Rectal smooth muscle tissue (tissue), 1 donor: Measurements from ENCODE around the gene TBC1D24.

Experiments
- H3K27ac ChIP-seq: one replicate; pipeline ENCODE4 v1.7.0; 2013; ENCODE audit warnings: low read depth, low read length, inconsistent platforms
- H3K27me3 ChIP-seq: one replicate; pipeline ENCODE4 v1.7.0; 2013; ENCODE audit warnings: low read length; ENCODE audit not compliant: control insufficient read depth, insufficient read depth
- H3K36me3 ChIP-seq: one replicate; pipeline ENCODE4 v1.7.0; 2013; ENCODE audit warnings: low read length; ENCODE audit not compliant: control insufficient read depth, insufficient read depth
- H3K4me1 ChIP-seq: one replicate; pipeline ENCODE4 v1.7.0; 2013; ENCODE audit warnings: low read length; ENCODE audit not compliant: control insufficient read depth, insufficient read depth
- H3K4me3 ChIP-seq: one replicate; pipeline ENCODE4 v1.7.0; 2013; ENCODE audit warnings: low read length
- H3K9ac ChIP-seq: one replicate; pipeline ENCODE4 v1.7.0; 2013; ENCODE audit warnings: low read length

TBC1D24 gene

GRCh38 chr16:2501946-2502895 is 27.3 kb downstream of the TBC1D24 start:
- Histone ChIP-seq H3K36me3 (peaks cover 3% of the 10 kb centered on the region), H3K4me1 (no peaks in the 10 kb centered on the region), H3K27me3 (no peaks in the 10 kb centered on the region), H3K9ac (no peak overlapping the region), H3K27ac (no peak overlapping the region), H3K4me3 (no peak overlapping the region)

GRCh38 chr16:2505695-2506094 is 30.8 kb downstream of the TBC1D24 start:
- no peaks in the 10 kb centered on the region for H3K36me3 ChIP-seq
- no peak overlapping the region for H3K9ac ChIP-seq
- no peak overlapping the region for H3K27ac ChIP-seq
- H3K27me3 ChIP-seq: no peaks in the 10 kb centered on the region
- H3K4me1 ChIP-seq: no peaks in the 10 kb centered on the region
- H3K4me3 ChIP-seq: no peak overlapping the region

GRCh38 chr16:2507052-2507659 is 32.2 kb downstream of the TBC1D24 start:
- H3K4me3 ChIP-seq: no peak overlapping the region
- peaks cover 3% of the 10 kb centered on the region for H3K4me1 ChIP-seq
- no peak overlapping the region for H3K9ac ChIP-seq
- H3K27me3 ChIP-seq: no peaks in the 10 kb centered on the region
- no peak overlapping the region for H3K27ac ChIP-seq
- no peaks in the 10 kb centered on the region for H3K36me3 ChIP-seq

- Histone ChIP-seq H3K4me3 (no peak overlapping the region), H3K4me1 (peaks cover 3% of the 10 kb centered on the region), H3K27me3 (no peaks in the 10 kb centered on the region), H3K36me3 (no peaks in the 10 kb centered on the region), H3K27ac (no peak overlapping the region), H3K9ac (no peak overlapping the region)
These were observed 32.7 kb downstream of the TBC1D24 start for GRCh38 chr16:2507665-2508064.

- no peak overlapping the region for H3K27ac ChIP-seq
- H3K4me3 ChIP-seq: no peak overlapping the region
These were observed 33.9 kb downstream of the TBC1D24 start for GRCh38 chr16:2508722-2509400.

GRCh38 chr16:2511128-2511800 is 36.3 kb downstream of the TBC1D24 start:
- Histone ChIP-seq H3K27ac (peak overlapping the region; percentile 22), H3K36me3 (no peaks in the 10 kb centered on the region), H3K4me1 (peaks cover 11% of the 10 kb centered on the region), H3K9ac (no peak overlapping the region), H3K4me3 (peak overlapping the region; percentile 47), H3K27me3 (no peaks in the 10 kb centered on the region)

More at GRCh38 chr16:2508722-2509400, 33.9 kb downstream of the TBC1D24 start:
- Histone ChIP-seq H3K27me3 (no peaks in the 10 kb centered on the region), H3K4me1 (peaks cover 7% of the 10 kb centered on the region), H3K36me3 (no peaks in the 10 kb centered on the region), H3K9ac (no peak overlapping the region)

GRCh38 chr16:2511996-2512734 is 37.2 kb downstream of the TBC1D24 start:
- no peak overlapping the region for H3K27ac ChIP-seq
- H3K9ac ChIP-seq: no peak overlapping the region
- H3K27me3 ChIP-seq: no peaks in the 10 kb centered on the region
- no peaks in the 10 kb centered on the region for H3K36me3 ChIP-seq
- H3K4me1 ChIP-seq: peaks cover 16% of the 10 kb centered on the region
- no peak overlapping the region for H3K4me3 ChIP-seq

GRCh38 chr16:2512735-2513404 is 37.9 kb downstream of the TBC1D24 start:
- Histone ChIP-seq H3K4me1 (peaks cover 19% of the 10 kb centered on the region), H3K27ac (peak overlapping the region; percentile 99)

GRCh38 chr16:2513405-2514332 is 38.7 kb downstream of the TBC1D24 start, which contains the start of gene ATP6V0C:
Gene ATP6V0C (plus strand): TSS chr16:2513952. CDS start chr16:2514104, 152 bp downstream.
- Histone ChIP-seq H3K4me3 (peak within 1 kb of the TSS; percentile 92), H3K4me1 (peaks cover 26% of the 10 kb centered on the region), H3K27ac (peak within 1 kb of the TSS; percentile 99), H3K27me3 (no peaks in the 10 kb centered on the region), H3K9ac (peak within 1 kb of the TSS; percentile 74), H3K36me3 (no peaks in the 10 kb centered on the region)

More at GRCh38 chr16:2512735-2513404, 37.9 kb downstream of the TBC1D24 start:
- H3K27me3 ChIP-seq: no peaks in the 10 kb centered on the region
- H3K9ac ChIP-seq: no peak overlapping the region
- H3K36me3 ChIP-seq: no peaks in the 10 kb centered on the region
- H3K4me3 ChIP-seq: peak overlapping the region; percentile 92

GRCh38 chr16:2514333-2515179 is 39.6 kb downstream of the TBC1D24 start:
- H3K27ac ChIP-seq: peak overlapping the region; percentile 99
- no peaks in the 10 kb centered on the region for H3K36me3 ChIP-seq
- H3K4me3 ChIP-seq: peak overlapping the region; percentile 92
- H3K4me1 ChIP-seq: peaks cover 35% of the 10 kb centered on the region
- H3K9ac ChIP-seq: peak overlapping the region; percentile 74
- no peaks in the 10 kb centered on the region for H3K27me3 ChIP-seq
